ENCODE measurements around the gene MYO1E.

MYO1E gene

GRCh38 chr15:59258317-59258716, 114.4 kb downstream of the MYO1E start:
- DNase-seq, result no peak

GRCh38 chr15:59257140-59257539, 115.5 kb downstream of the MYO1E start:
- no peak for DNase-seq

- DNase-seq, result no peak
Observed at GRCh38 chr15:59256482-59256881, 116.2 kb downstream of the MYO1E start.

DNA sequence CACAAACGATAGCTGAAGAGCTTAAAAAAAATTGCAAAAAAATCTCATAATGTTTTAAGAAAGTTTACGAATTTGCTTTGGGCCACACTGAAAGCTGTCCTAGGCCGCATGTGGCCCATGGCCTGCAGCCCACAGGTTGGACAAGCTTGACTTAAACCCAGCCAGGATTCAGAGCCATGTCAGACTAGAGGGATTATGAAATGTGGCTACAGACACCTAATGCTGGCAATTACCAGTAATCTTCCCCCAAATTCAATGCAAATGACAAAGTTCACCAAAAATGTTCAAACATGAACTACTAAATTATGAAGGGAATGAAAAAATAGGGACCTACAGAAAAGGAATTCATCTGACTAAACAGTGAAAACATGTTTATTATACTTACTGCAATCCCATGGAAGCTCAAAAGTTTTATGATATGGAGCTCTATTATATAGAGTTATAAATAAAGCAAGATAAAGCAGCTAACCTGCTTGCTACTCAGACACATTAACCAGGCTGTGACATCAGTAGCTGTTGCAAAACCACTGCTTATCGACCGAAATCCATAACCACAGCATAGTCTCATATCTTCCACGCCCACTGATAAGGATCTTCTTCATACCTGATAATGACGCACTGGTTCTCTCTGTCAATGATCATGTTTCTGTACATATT, 116.9 kb downstream of the MYO1E start:
- no peak for DNase-seq

- no peak for DNase-seq
Observed at GRCh38 chr15:59252137-59252536, 120.5 kb downstream of the MYO1E start.

- no peak for DNase-seq
Observed at GRCh38 chr15:59251001-59251845, 121.4 kb downstream of the MYO1E start.

DNA sequence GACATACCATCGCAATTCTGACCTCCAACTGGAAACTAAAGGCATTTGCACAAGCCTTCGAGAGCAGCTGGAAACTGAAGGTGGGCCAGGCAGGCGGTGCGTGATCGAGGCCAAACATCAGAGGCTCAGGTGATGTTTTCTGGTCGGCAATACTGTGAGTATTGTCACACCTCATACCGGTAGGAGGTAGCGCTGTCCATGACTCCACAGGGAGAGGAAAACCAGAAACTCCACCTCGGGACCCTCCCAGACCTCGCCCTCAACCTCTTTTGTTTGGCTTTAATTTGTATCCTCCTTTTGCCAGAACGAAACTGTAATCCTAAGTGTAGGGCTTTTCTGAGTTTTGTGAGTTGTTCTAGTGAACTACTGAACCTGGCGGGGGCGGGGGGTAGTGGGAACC, 122.4 kb downstream of the MYO1E start:
- no peak for DNase-seq

DNA sequence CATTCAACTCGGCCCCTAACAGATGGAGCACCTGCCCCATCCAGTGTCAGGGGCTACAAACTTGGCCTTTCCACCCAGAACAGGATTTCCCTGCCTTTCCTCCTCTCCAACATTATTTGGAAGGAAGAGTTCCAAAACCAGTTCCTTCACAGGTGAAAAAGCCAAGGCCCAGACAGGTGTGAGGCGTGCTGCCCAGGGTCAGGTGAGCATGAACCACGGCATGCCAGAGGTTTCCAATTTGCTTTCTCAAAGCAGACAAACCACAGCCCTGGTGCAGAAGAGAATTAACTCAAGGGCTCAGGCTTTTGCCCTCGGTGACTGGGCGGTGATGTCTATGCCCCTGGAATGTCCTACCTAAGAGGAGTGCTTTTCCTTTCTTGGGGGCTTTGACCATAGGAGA, 122.9 kb downstream of the MYO1E start:
- DNase-seq, result no peak

DNA sequence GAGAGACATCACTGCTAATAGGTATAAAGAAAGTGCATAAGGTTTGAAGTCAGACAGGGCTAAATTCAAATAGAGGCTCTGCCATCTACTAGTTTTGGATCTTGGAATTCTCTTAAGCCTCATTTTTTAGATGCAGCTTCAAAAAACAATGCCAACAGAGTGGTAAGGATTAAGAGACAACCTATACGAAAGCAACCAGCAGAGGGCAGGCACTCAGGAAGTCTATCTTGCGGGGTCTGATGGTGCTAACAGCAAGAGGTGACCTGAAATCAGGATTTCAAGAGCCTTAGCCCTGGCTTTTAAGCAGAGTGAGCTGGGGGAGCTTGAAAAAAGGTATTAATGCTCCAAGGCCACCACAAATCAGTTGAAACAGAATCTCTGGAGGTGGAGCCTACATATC, 125.3 kb downstream of the MYO1E start:
- DNase-seq, result peak; percentile 23 to 79 (median 56)

- DNase-seq, result no peak
Observed at GRCh38 chr15:59245559-59245958, 127.1 kb downstream of the MYO1E start.

- no peak for DNase-seq
Observed at GRCh38 chr15:59244337-59244736, 128.3 kb downstream of the MYO1E start.

DNA sequence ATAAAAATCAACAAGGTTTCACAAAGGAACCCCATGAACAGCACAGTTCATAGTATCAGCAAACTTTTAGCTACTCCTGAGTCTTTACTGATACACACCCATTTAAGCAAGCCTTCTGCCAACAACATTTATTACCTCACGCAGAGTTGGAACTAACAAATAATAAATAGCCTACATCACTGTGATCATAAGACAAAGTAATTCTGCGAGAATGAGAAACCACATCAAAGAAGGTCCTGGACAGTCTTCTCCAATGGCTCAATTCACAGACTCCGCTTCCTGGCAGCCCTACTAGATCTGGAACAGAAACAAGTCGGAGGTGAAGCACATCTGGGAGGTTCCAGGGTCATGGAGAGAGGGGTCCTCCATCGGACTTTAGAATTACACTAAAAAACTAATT, 129.0 kb downstream of the MYO1E start:
- DNase-seq, result no peak

- DNase-seq, result no peak
Observed at GRCh38 chr15:59242649-59243048, 130.0 kb downstream of the MYO1E start.

DNA sequence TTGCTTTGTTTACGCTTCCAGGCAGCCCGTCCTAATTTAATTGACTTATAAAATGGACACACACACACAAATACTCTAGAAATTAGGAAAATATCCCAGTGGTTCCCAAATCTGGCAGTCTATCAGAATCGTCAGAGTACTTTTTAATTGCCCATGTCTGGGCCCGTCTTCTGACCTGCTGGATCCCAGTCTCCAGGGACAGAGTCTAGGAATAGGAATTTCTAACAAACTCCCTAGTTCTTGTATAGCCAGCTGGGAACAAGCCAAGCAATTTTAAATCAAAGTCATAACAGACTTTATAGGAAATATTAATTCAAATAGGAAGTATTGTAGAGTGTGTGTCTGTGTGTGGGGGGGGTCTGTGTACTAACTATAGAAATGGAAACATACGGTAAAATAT, 132.6 kb downstream of the MYO1E start:
- no peak for DNase-seq

- no peak for DNase-seq
Observed at GRCh38 chr15:59237924-59238331, 134.7 kb downstream of the MYO1E start.

DNA sequence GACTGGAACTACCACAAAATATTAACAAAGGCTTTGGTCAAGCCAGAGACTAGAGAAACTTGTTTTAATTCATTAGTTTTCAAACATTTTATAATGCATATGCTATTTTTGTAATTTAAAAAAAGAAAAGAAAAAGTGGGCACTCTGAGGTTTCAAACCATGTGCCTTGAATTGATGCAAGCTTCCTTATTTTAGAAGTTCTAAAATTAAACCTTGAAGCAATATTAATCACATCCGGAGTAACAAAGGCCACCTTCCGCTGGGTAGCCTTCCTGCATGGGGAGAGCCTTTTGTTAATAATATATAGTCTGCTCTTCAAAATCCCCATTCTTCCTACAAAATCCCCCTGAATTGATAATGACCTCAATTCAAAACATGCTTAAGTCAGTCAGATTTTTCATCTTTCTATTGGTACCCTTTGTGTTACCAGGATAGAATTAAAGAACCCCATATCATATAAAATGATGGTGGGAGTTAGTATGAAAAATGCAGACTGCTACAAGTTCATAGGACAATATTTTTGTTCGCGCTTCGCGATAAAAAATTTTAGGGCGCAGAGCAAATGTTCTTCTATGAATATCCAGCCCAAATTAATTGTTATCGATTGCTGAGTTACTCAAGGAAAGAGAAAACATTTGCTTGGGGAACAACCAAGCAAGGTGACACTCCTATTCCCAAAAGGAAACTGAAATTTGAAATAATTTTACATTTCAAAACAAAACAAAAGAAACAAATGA, 135.4 kb downstream of the MYO1E start:
- no peak for DNase-seq

- peak in 1 of 3 experiments; percentile 58 for DNase-seq
Observed at GRCh38 chr15:59236394-59236793, 136.3 kb downstream of the MYO1E start.

DNA sequence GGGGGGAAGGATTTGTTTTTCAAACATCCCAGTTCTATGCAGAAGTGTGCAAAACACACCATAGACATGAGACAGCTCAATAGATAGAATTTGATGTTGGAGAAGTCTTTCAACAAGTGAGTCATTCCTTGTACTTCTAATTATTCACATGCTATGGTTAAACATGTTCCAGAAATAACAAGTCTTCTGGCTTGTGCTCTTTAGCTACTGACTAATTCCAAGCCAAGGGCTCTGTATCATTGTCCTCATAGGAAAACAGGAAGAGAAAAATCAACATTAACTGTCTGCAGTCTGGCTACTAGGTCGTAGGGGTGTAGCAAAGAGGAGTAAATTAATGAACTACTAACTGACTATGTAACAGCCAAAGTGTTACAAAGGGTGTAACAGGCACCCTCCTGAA, 140.2 kb downstream of the MYO1E start:
- DNase-seq, result no peak

GRCh38 chr15:59230531-59231055, 142.1 kb downstream of the MYO1E start:
- no peak for DNase-seq

- DNase-seq, result no peak
Observed at GRCh38 chr15:59229453-59229852, 143.2 kb downstream of the MYO1E start.

DNA sequence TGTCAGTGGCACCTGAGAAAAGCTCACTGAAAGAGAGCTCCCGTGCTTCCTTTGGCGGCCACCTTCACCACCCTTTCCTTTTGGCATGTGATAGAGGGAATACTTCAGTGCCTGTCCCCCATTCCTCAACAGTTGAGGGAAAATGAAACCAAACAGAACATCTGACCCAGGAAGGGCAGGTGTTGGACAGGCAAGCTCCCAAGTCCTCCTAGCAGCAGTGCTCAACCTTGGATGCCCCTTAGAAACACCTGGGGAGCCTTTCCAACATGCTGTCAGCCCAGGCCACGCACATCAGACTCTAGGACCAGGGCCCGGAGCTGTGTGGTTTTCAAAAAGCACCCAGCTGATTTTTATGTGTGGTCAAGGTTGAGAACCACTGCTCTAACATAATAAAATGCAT, 143.7 kb downstream of the MYO1E start:
- no peak for DNase-seq

DNA sequence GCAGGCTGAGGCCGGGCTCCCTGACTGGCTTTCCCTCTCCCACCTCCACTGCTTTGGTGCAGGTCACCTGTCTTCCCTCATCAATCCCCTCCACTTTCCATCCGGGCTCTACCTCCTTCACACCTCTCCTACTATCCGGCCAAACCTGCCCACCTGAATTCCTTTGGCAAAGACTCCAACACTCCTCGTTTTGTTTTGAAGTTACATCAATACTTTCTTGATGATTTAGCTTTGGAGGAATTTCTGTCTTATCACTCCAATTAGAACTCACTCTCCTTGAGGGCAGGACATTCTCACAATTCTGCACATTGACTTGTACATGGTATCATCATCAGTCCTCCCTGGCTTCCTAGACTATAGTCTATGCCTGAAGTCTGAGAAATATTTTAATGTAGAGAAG, 145.7 kb downstream of the MYO1E start:
- DNase-seq, result no peak

- DNase-seq, result peak in 1 of 3 experiments; percentile 11
Observed at GRCh38 chr15:59224474-59224873, 148.2 kb downstream of the MYO1E start.

DNA sequence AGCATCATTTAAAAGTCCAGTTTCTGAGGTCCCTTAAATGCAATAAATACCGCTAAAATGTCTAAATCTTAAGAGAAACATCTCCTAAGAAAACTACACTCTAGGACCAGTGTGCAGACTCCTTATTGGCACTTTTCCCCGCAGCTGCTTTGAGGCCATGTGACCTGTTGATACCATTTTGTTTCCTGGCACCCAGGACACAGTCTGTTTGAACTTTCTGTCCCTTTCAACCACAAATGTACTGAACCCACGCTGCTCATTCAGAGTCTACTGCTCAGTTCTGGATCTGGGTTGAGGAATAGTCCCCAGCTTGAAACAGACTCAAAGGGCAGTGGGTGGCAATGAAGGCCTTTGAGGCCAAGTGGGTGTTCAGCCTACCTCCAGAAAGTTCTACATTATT, 148.9 kb downstream of the MYO1E start:
- no peak for DNase-seq

All from NCI-H1417 (cell line).